ENCODE results near the gene DNAJC10. TPM values are rescaled to one million over a fixed set of nuclear protein-coding genes. Genes with fewer than 3 reads are reported as not detected.

DNAJC10 gene
- total and polyA plus RNA-seq, 9 of the 15 experiments (the other 6 are each of a cell fraction or from before 2014, with no cell fraction given), result 9.8 to 77.7 (median 57.3) TPM

DNA sequence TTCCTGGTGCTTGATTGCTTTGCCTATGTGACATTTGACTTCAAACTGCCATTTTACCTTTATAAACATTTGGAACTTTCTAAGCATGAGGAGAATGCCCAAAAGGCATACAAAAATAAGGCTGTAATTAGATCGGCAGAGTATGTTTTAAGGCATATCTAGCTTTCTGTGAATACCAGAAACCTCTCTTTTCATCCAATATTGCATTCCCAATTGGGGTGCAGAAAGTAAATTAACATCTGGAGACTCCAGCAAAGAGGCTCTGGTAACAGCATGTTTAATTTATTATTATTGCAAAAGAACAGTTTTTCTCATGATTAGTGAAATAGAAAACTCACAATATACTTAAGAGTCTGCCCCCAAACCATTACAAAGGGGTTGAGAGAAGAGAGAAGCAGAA is 118.2 kb downstream of the DNAJC10 start:
- in situ Hi-C loops (cut with MboI) (no loop called here), intact Hi-C loops (cut with micrococcal nuclease) (no loop called here)
- TF ChIP-seq ESRRA (IDR thresholded peaks at IDR 0.05; ENCODE audit: borderline replicate concordance, low read depth) (no peak), CEBPB (tag; IDR thresholded peaks at IDR 0.05) (no peak), HMG20B (CRISPR knock-in tag; IDR thresholded peaks at IDR 0.05) (no peak), SMARCA5 (IDR thresholded peaks at IDR 0.05) (no peak), SMARCE1 (IDR thresholded peaks at IDR 0.05) (no peak)
- TF ChIP-seq, protein P1, sequence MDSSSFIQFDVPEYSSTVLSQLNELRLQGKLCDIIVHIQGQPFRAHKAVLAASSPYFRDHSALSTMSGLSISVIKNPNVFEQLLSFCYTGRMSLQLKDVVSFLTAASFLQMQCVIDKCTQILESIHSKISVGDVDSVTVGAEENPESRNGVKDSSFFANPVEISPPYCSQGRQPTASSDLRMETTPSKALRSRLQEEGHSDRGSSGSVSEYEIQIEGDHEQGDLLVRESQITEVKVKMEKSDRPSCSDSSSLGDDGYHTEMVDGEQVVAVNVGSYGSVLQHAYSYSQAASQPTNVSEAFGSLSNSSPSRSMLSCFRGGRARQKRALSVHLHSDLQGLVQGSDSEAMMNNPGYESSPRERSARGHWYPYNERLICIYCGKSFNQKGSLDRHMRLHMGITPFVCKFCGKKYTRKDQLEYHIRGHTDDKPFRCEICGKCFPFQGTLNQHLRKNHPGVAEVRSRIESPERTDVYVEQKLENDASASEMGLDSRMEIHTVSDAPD (CRISPR knock-in tag; IDR thresholded peaks at IDR 0.05), result no peak
- CTCF ChIA-PET (ENCODE audit: low intra/inter-chr PET ratio), result no interaction called here
- no peak overlapping the region for H3K9ac ChIP-seq (ENCODE audit: insufficient read depth in 1 of 2, low read depth in 2 of 2, low read length in 2 of 2)
- no peak overlapping the region for H3K27ac ChIP-seq (ENCODE audit: extremely low read depth, low read depth, low read length)
- H2AFZ ChIP-seq (ENCODE audit: low read depth, low read length), result no peak overlapping the region
- H3K4me2 ChIP-seq (ENCODE audit: insufficient read depth, low read length), result no peak overlapping the region
- H3K9me3 ChIP-seq (replicated peaks; ENCODE audit: control insufficient read depth, insufficient read depth, low read depth, low read length), result no peaks in the 10 kb centered on the region
- 0% methylated on average over 1 of the region's 1 CpG for WGBS (ENCODE audit: insufficient coverage, low coverage, missing lambda C conversion rate)
- ATAC-seq, result no peak
- no peaks in the 10 kb centered on the region for H3K4me1 ChIP-seq (replicated peaks in 1 of 2; ENCODE audit: control insufficient read depth in 2 of 2, insufficient read depth in 2 of 2, low read length in 2 of 2)
- FAIRE-seq, result no peak
- H3K27me3 ChIP-seq (ENCODE audit: control insufficient read depth in 2 of 2, insufficient read depth in 2 of 2, low read length in 2 of 2), result peaks cover 10 to 14% of the 10 kb centered on the region in 2 experiments; a peak in 4 of 5 replicates
- POLR2A ChIA-PET, result interaction anchor here (1.0 to 1.5 kb wide), 2 partner anchors 8 to 15 kb away, joined by 3 read pairs; no protein-coding TSS in a partner anchor
- DNase-seq (ENCODE audit: extremely low read depth in 1 of 4, low spot score in 3 of 4), result no peak
- H4K20me1 ChIP-seq (replicated peaks; ENCODE audit: control insufficient read depth, insufficient read depth, low read length), result no peaks in the 10 kb centered on the region
- H3K9me1 ChIP-seq (ENCODE audit: control insufficient read depth, insufficient read depth, low read length), result no peaks in the 10 kb centered on the region
- no peaks in the 10 kb centered on the region for H3K79me2 ChIP-seq (ENCODE audit: control insufficient read depth, insufficient read depth, low read length)
- H3K36me3 ChIP-seq (ENCODE audit: control insufficient read depth, insufficient read depth, low read length), result no peaks in the 10 kb centered on the region
- BruUV-seq (replicated peaks), result no TSS peak
- no peak overlapping the region for H3K4me3 ChIP-seq
